ENCODE results near the gene TPRX1. TPM values are rescaled to one million over a fixed set of nuclear protein-coding genes. Genes with fewer than 3 reads are reported as not detected.

The TPRX1 gene
- total and polyA plus RNA-seq, 2 experiments from 2014 or later, result not detected

- Histone ChIP-seq H3K79me2 (ENCODE audit: insufficient read depth) (no peaks in the 10 kb centered on the region), H3F3A (ENCODE audit: insufficient read depth) (no peaks in the 10 kb centered on the region), H3K27me3 (replicated peaks; ENCODE audit: insufficient read depth) (no peaks in the 10 kb centered on the region), H3K9me2 (ENCODE audit: insufficient read depth) (no peaks in the 10 kb centered on the region), H4K20me1 (ENCODE audit: insufficient read depth) (no peaks in the 10 kb centered on the region), H3K27ac (no peak overlapping the region), H3K4me1 (ENCODE audit: insufficient read depth) (no peaks in the 10 kb centered on the region), H3K4me3 (no peak overlapping the region), H3K4me2 (ENCODE audit: unreplicated experiment) (no peak overlapping the region), H3K9me3 (ENCODE audit: low read depth) (no peaks in the 10 kb centered on the region), H3K36me3 (ENCODE audit: low read depth) (no peaks in the 10 kb centered on the region), H2AFZ (no peak overlapping the region), H3K9ac (no peak overlapping the region)
- DNase-seq, result no peak
- in situ Hi-C loops (cut with MboI), result no loop called here
- 87 to 98% methylated on average over 3 of the region's 3 CpGs for WGBS, 2 experiments (ENCODE audit: low coverage in 1 of 2, low lambda C conversion rate in 2 of 2, missing lambda C conversion rate in 2 of 2)
- TF ChIP-seq EZH2phosphoT487 (IDR thresholded peaks at IDR 0.05; ENCODE audit: insufficient read depth, low read depth) (no peak), EZH2 (IDR thresholded peaks at IDR 0.05; ENCODE audit: insufficient read depth, poor library complexity, severe bottlenecking) (no peak)
Measured at GRCh38 chr19:47769534-47769933, 34.8 kb downstream of the TPRX1 start.

GRCh38 chr19:47768604-47769003 lies 35.7 kb downstream of the TPRX1 start:
- H3K27ac ChIP-seq, result no peak overlapping the region
- no peak overlapping the region for H3K4me2 ChIP-seq (ENCODE audit: unreplicated experiment)
- no peaks in the 10 kb centered on the region for H4K20me1 ChIP-seq (ENCODE audit: insufficient read depth)
- no peaks in the 10 kb centered on the region for H3K27me3 ChIP-seq (replicated peaks; ENCODE audit: insufficient read depth)
- no peak for TF ChIP-seq EZH2 (IDR thresholded peaks at IDR 0.05; ENCODE audit: insufficient read depth, poor library complexity, severe bottlenecking)
- TF ChIP-seq EZH2phosphoT487 (IDR thresholded peaks at IDR 0.05; ENCODE audit: insufficient read depth, low read depth), result no peak
- in situ Hi-C loops (cut with MboI), result no loop called here
- H3K36me3 ChIP-seq (ENCODE audit: low read depth), result no peaks in the 10 kb centered on the region
- 90% methylated on average over 2 of the region's 2 CpGs for WGBS, 2 experiments (ENCODE audit: low coverage in 1 of 2, low lambda C conversion rate in 2 of 2, missing lambda C conversion rate in 2 of 2)
- H3K9me2 ChIP-seq (ENCODE audit: insufficient read depth), result no peaks in the 10 kb centered on the region
- no peaks in the 10 kb centered on the region for H3K79me2 ChIP-seq (ENCODE audit: insufficient read depth)
- H3K4me1 ChIP-seq (ENCODE audit: insufficient read depth), result no peaks in the 10 kb centered on the region
- DNase-seq, result no peak
- no peak overlapping the region for H3K9ac ChIP-seq
- no peaks in the 10 kb centered on the region for H3F3A ChIP-seq (ENCODE audit: insufficient read depth)
- no peaks in the 10 kb centered on the region for H3K9me3 ChIP-seq (ENCODE audit: low read depth)
- no peak overlapping the region for H2AFZ ChIP-seq
- no peak overlapping the region for H3K4me3 ChIP-seq

- Histone ChIP-seq H3K36me3 (ENCODE audit: low read depth) (no peaks in the 10 kb centered on the region), H3K27me3 (replicated peaks; ENCODE audit: insufficient read depth) (no peaks in the 10 kb centered on the region), H3K79me2 (ENCODE audit: insufficient read depth) (no peaks in the 10 kb centered on the region), H3K27ac (no peak overlapping the region), H3F3A (ENCODE audit: insufficient read depth) (no peaks in the 10 kb centered on the region), H3K9me2 (ENCODE audit: insufficient read depth) (no peaks in the 10 kb centered on the region), H3K9ac (no peak overlapping the region), H3K4me1 (ENCODE audit: insufficient read depth) (no peaks in the 10 kb centered on the region), H3K4me3 (no peak overlapping the region), H3K9me3 (ENCODE audit: low read depth) (no peaks in the 10 kb centered on the region), H2AFZ (no peak overlapping the region), H4K20me1 (ENCODE audit: insufficient read depth) (no peaks in the 10 kb centered on the region), H3K4me2 (ENCODE audit: unreplicated experiment) (no peak overlapping the region)
- 48 to 51% methylated on average over 2 of the region's 2 CpGs for WGBS, 2 experiments (ENCODE audit: low coverage in 1 of 2, low lambda C conversion rate in 2 of 2, missing lambda C conversion rate in 2 of 2)
- in situ Hi-C loops (cut with MboI), result no loop called here
- DNase-seq, result no peak
- TF ChIP-seq EZH2phosphoT487 (IDR thresholded peaks at IDR 0.05; ENCODE audit: insufficient read depth, low read depth) (no peak), EZH2 (IDR thresholded peaks at IDR 0.05; ENCODE audit: insufficient read depth, poor library complexity, severe bottlenecking) (no peak)
Measured at GRCh38 chr19:47767349-47767748, 37.0 kb downstream of the TPRX1 start.

- Histone ChIP-seq H2AFZ (no peak overlapping the region), H4K20me1 (ENCODE audit: insufficient read depth) (no peaks in the 10 kb centered on the region), H3K27ac (no peak overlapping the region), H3K9me3 (ENCODE audit: low read depth) (no peaks in the 10 kb centered on the region), H3K27me3 (replicated peaks; ENCODE audit: insufficient read depth) (no peaks in the 10 kb centered on the region), H3K4me3 (no peak overlapping the region), H3K36me3 (ENCODE audit: low read depth) (no peaks in the 10 kb centered on the region), H3K9ac (no peak overlapping the region), H3K4me2 (ENCODE audit: unreplicated experiment) (no peak overlapping the region), H3K9me2 (ENCODE audit: insufficient read depth) (no peaks in the 10 kb centered on the region), H3K4me1 (ENCODE audit: insufficient read depth) (no peaks in the 10 kb centered on the region), H3F3A (ENCODE audit: insufficient read depth) (no peaks in the 10 kb centered on the region), H3K79me2 (ENCODE audit: insufficient read depth) (no peaks in the 10 kb centered on the region)
- in situ Hi-C loops (cut with MboI), result no loop called here
- no peak for DNase-seq
- TF ChIP-seq EZH2phosphoT487 (IDR thresholded peaks at IDR 0.05; ENCODE audit: insufficient read depth, low read depth) (no peak), EZH2 (IDR thresholded peaks at IDR 0.05; ENCODE audit: insufficient read depth, poor library complexity, severe bottlenecking) (no peak)
- 68% methylated on average over 7 of the region's 7 CpGs for WGBS, 2 experiments (ENCODE audit: low coverage in 1 of 2, low lambda C conversion rate in 2 of 2, missing lambda C conversion rate in 2 of 2)
Measured at GRCh38 chr19:47766670-47767069, 37.7 kb downstream of the TPRX1 start.

GRCh38 chr19:47766359-47766620 lies 38.1 kb downstream of the TPRX1 start:
- H3K27ac ChIP-seq, result no peak overlapping the region
- no peaks in the 10 kb centered on the region for H4K20me1 ChIP-seq (ENCODE audit: insufficient read depth)
- no peak overlapping the region for H3K9ac ChIP-seq
- H3K27me3 ChIP-seq (replicated peaks; ENCODE audit: insufficient read depth), result no peaks in the 10 kb centered on the region
- no peak overlapping the region for H2AFZ ChIP-seq
- no peak for TF ChIP-seq EZH2 (IDR thresholded peaks at IDR 0.05; ENCODE audit: insufficient read depth, poor library complexity, severe bottlenecking)
- no peak for TF ChIP-seq EZH2phosphoT487 (IDR thresholded peaks at IDR 0.05; ENCODE audit: insufficient read depth, low read depth)
- no peak overlapping the region for H3K4me3 ChIP-seq
- H3K79me2 ChIP-seq (ENCODE audit: insufficient read depth), result no peaks in the 10 kb centered on the region
- no peaks in the 10 kb centered on the region for H3K9me2 ChIP-seq (ENCODE audit: insufficient read depth)
- DNase-seq, result no peak
- H3K36me3 ChIP-seq (ENCODE audit: low read depth), result no peaks in the 10 kb centered on the region
- H3K4me2 ChIP-seq (ENCODE audit: unreplicated experiment), result no peak overlapping the region
- in situ Hi-C loops (cut with MboI), result no loop called here
- H3K9me3 ChIP-seq (ENCODE audit: low read depth), result no peaks in the 10 kb centered on the region
- H3F3A ChIP-seq (ENCODE audit: insufficient read depth), result no peaks in the 10 kb centered on the region
- no peaks in the 10 kb centered on the region for H3K4me1 ChIP-seq (ENCODE audit: insufficient read depth)
- WGBS, 2 experiments (ENCODE audit: low coverage in 1 of 2, low lambda C conversion rate in 2 of 2, missing lambda C conversion rate in 2 of 2), result 51 to 66% methylated on average over 5 to 7 of the region's 7 CpGs
